Lower leg skin (tissue), 3 donors: ENCODE measurements around the gene DGCR6.
"Not testable (repeated sequence)": the region's sequence is repeated elsewhere in the genome, so short reads cannot be mapped to it uniquely, and the experiment has no call there.

Experiments
- CTCF ChIP-seq, 3 donors: fragments of 450-650 bp; IDR thresholded peaks; one replicate each; pipeline ENCODE4 v1.5.1; 2016; ENCODE audit warnings: antibody characterized with exemption in 3 of 3, mild to moderate bottlenecking in 3 of 3, moderate library complexity in 2 of 3
- POLR2A ChIP-seq, 2 donors: fragments of 450-650 bp; IDR thresholded peaks; one replicate each; pipeline ENCODE4 v1.6.1; 2016 to 2017; ENCODE audit warnings: antibody characterized with exemption in 2 of 2, mild to moderate bottlenecking in 1 of 2, moderate library complexity in 1 of 2

- not testable (repeated sequence) for TF ChIP-seq POLR2A, CTCF (IDR thresholded peaks at IDR 0.05)
Observed at GRCh38 chr22:18920257-18920902, 14.3 kb downstream of the DGCR6 start.
